CD4-positive, alpha-beta T cell treated with Interleukin-1 beta for 1 hour (primary cell): ENCODE data around the gene KRTAP10-8.
"Not testable (repeated sequence)": the region's sequence is repeated elsewhere in the genome, so short reads cannot be mapped to it uniquely, and the experiment has no call there.

ENCODE experiments used
- DNase-seq, 2 donors: peaks; one replicate each; pipeline ENCODE4 v3.0.0-alpha.2; 2020 to 2022

The KRTAP10-8 gene

GRCh38 chr21:44599264-44600029, 12.4 kb upstream of the KRTAP10-8 start:
- DNase-seq: no peak

- DNase-seq: not testable (repeated sequence)
Observed at GRCh38 chr21:44600118-44600978, 11.5 kb upstream of the KRTAP10-8 start, which contains the start of gene KRTAP10-7. TSS of gene KRTAP10-7 (plus strand) at chr21:44600597. CDS start at chr21:44600622, 25 bp downstream.

DNA sequence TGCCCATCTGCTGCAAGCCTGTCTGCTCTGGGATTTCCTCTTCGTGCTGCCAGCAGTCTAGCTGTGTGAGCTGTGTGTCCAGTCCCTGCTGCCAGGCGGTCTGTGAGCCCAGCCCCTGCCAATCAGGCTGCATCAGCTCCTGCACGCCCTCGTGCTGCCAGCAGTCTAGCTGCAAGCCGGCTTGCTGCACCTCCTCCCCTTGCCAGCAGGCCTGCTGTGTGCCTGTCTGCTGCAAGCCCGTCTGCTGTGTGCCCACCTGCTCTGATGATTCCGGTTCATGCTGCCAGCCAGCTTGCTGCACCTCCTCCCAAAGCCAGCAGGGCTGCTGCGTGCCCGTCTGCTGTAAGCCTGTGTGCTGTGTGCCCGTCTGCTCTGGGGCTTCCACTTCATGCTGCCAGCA, 10.8 kb upstream of the KRTAP10-8 start:
- not testable (repeated sequence) for DNase-seq

GRCh38 chr21:44601596-44602462, 10.1 kb upstream of the KRTAP10-8 start:
- DNase-seq: no peak

- no peak for DNase-seq
Observed at GRCh38 chr21:44602463-44602850, 9.4 kb upstream of the KRTAP10-8 start.

GRCh38 chr21:44603109-44603875, 8.6 kb upstream of the KRTAP10-8 start:
- no peak for DNase-seq

DNA sequence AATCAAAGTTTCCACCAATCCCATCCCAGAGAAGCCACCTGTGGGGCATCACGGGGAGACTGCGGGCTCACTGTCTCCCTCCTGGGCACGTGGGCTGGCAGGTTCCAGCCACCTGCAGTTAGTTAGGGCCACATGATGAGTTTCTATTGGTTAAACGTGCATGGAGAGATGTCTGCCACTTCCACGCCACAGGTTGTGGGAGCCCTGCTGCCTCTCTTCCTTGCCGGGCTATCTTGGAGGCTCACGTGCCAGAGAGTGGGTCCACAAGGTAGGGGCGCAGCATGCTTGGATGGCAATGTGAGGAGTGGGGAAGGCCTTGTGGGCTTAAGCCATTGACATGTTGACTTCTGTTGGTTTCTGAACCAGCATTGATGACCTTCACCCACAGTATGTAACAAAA, 8.0 kb upstream of the KRTAP10-8 start:
- DNase-seq: no peak

DNA sequence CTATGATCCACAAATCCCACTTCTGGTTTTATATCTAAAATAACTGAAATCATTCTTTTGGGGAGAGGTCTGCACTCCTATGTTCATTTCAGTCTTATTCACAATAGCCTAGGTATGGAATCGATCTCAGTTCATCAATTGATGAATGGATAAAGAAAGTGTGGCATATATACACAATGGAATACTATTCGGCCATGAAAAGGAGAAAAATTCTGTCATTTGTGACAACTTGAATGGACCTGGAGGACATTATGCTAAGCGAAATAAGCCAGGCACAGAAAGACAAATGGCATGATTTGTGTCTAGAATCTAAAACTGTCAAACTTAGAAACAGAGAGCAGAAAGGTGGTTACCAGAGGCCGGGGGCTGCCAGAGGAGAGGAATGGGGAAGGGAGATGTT, 5.4 kb upstream of the KRTAP10-8 start:
- DNase-seq: no peak

DNA sequence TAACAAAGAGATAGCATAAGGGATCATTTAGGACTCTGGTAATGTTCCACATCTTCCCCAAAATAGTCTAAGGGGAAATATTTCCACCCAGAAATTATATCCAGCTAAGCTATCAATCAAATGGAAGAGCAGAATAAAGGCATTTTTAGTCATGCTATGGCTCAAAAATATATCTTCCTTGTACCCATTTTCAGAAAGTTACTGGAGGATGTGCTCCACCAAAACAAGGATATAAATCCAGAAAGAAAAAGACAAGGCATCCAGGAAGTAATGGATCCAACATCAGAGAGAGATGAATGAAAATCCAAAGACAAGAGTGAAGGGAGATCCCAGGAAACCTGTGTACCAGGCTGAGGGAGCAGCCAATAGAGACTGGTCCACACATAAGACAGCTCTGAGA, 2.7 kb upstream of the KRTAP10-8 start:
- DNase-seq: no peak

- DNase-seq: not testable (repeated sequence)
Observed at GRCh38 chr21:44610157-44610843, 1.6 kb upstream of the KRTAP10-8 start.

DNA sequence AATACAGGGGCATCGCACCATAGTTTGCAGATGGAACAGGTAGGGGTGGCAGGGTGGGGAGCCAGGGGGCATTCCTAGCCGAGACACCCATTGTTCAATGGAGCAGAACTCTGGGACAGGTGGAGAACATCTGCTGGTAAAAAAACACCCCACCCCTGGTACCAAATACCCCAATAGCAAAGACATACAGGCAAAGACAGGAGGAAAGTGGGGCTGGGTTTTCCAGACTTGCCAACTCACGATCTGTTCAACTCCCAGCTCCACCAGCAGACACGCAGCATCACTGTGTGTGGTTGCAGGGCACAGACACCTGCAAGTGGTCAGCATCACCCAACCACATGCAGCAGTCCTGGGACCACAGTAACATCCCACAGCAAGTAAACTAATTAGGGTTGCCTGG, 328 bp upstream of the KRTAP10-8 start:
- no peak for DNase-seq

DNA sequence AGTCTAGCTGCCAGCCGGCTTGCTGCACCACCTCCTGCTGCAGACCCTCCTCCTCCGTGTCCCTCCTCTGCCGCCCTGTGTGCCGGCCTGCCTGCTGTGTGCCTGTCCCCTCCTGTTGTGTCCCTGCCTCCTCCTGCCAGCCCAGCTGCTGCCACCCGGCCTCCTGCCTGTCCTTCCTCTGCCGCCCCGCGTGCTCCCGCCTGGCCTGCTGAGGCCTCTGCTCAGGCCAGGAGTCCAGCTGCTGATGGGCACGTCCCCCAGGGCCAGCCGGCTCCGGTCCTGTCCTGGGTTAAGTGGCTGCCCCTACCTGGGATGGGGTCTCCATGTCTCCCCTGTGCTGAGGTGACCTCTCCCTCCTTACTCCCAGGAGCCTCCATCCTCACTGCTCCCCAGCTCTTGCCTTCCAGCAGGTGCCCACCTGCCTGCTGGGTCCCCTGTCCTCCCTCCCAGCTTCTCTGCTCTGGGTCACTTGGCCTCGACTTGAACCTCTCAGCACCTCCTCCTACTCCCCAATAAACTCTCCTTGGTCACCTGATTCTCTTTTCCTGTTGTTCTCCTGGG, 870 bp downstream of the KRTAP10-8 start:
- no peak for DNase-seq

- DNase-seq: no peak
Observed at GRCh38 chr21:44613386-44614155, 1.7 kb downstream of the KRTAP10-8 start.

DNA sequence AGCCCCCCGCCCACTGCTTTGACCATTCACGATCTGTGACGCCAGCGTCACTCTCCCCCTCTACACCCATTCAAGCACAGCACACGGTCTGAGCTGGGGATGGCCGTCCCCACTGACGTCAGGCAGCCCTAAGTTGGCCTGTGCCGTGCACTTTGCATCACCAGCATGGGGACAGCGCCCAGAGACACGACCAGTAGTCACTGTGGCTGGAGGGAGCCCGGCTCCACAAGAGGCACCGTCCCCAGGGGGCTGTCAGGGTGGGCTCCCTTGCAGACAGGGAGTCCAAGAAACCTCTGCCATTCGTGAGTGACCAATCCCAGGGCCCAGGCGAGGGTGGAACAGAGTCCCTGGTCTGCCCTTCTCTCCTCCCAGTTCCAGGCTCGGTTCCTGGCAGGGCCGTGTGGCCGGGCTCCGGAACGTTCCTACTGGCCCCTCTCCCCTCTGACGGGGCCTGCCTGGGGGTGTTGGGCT, 2.3 kb downstream of the KRTAP10-8 start:
- DNase-seq: no peak

- DNase-seq: no peak
Observed at GRCh38 chr21:44614961-44615391, 3.1 kb downstream of the KRTAP10-8 start.

DNA sequence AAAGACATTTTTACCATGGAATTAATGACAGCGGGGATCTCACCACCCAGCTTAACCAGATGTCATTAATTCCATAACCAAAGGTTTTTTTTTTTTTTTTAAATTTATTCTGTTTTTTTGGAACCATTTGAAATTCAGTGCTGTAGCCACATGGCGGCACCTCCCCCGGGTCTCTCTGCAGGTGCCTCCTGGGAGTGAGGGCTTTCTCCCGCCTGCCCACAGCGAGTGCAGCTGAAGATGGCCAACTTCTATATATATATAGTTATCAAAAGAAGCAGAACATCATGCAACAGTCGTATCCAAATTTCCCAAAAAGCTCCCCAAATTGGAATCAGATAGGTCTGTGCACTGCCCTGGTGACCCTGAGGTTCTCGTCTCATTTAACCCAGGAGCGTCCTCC, 3.6 kb downstream of the KRTAP10-8 start:
- no peak for DNase-seq

DNA sequence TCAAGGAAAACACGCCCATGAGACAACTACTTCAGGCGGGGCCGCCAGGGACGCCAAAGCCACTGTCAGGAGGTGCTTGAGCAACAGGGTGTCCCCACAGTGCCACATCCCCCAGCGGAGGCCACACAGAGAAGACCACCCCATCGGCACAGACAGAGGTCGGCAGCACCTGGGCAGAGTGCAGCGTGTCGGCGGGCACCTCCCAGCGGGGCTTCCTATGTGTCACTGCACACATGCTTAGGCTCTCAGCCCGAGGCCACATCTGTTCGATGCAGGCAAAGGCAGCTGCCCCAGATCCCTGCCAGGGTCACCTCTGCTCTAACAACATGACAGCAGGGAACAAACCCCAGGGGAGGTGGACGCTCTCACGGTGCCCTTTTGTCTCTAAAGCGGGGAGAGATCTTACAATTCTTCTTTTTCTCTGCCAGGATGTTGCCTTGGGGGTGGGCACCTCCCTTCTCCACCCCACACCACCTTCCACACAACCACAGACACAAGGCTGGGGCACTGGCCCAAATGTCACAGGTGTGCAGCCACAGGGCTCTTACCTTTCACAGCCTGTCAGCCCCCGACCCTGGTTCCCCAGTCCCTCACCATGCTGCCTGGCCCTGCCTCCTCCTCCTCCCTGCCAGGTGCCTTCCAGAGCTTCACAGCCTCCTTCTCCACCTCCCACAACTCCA, 4.2 kb downstream of the KRTAP10-8 start:
- DNase-seq: no peak

GRCh38 chr21:44616591-44616926, 4.7 kb downstream of the KRTAP10-8 start:
- no peak for DNase-seq

GRCh38 chr21:44617071-44617501, 5.2 kb downstream of the KRTAP10-8 start:
- no peak for DNase-seq

- DNase-seq: peak in 1 of 2 donors; percentile 11
Observed at GRCh38 chr21:44618504-44618903, 6.6 kb downstream of the KRTAP10-8 start.
